ENCODE data around the gene DHTKD1. TPM values are rescaled to one million over a fixed set of nuclear protein-coding genes. Genes with fewer than 3 reads are reported as not detected.
A peak's percentile ranks its signal among the peaks of the same experiment; 100 is the strongest.

The DHTKD1 gene
- total RNA-seq, 6 experiments from 2014 or later = 65.8 to 166 (median 100) TPM

- 94% methylated on average over 4 of the region's 4 CpGs for WGBS (ENCODE audit: insufficient coverage, low coverage, low lambda C conversion rate, missing lambda C conversion rate)
- Histone ChIP-seq H3K36me3 (peaks cover 0 to 92% (median 32%) of the 10 kb centered on the region in 4 donors), H3K27ac (no peak overlapping the region), H3K4me1 (no peaks in the 10 kb centered on the region), H3K4me3 (no peak overlapping the region), H3K27me3 (no peaks in the 10 kb centered on the region), H3K9me3 (no peaks in the 10 kb centered on the region)
- DNase-seq = no peak
- TF ChIP-seq CTCF (IDR thresholded peaks at IDR 0.05) = no peak
- TF ChIP-seq POLR2A (IDR thresholded peaks at IDR 0.05) = no peak
- intact Hi-C loops (cut with DNase I) = no loop called here
- no peak for ATAC-seq
Observed at GRCh38 chr10:12098966-12099365, 30.2 kb downstream of the DHTKD1 start.

- peak in 2 of 4 donors; percentile 19 to 56 for ATAC-seq
- no peak for DNase-seq
- no peaks in the 10 kb centered on the region for H3K4me1 ChIP-seq
- no peak overlapping the region for H3K27ac ChIP-seq
- 36% methylated on average over 4 of the region's 4 CpGs for WGBS (ENCODE audit: insufficient coverage, low coverage, low lambda C conversion rate, missing lambda C conversion rate)
- no peaks in the 10 kb centered on the region for H3K27me3 ChIP-seq
- H3K9me3 ChIP-seq = no peaks in the 10 kb centered on the region
- intact Hi-C loops (cut with DNase I) = no loop called here
- H3K36me3 ChIP-seq = peaks cover 0 to 93% (median 39%) of the 10 kb centered on the region in 4 donors
- no peak for TF ChIP-seq CTCF (IDR thresholded peaks at IDR 0.05)
- TF ChIP-seq POLR2A (IDR thresholded peaks at IDR 0.05) = no peak
- no peak overlapping the region for H3K4me3 ChIP-seq
Observed at GRCh38 chr10:12103802-12104201, 35.0 kb downstream of the DHTKD1 start.

- ATAC-seq = no peak
- Histone ChIP-seq H3K27me3 (no peaks in the 10 kb centered on the region), H3K4me3 (no peak overlapping the region), H3K4me1 (no peaks in the 10 kb centered on the region), H3K9me3 (no peaks in the 10 kb centered on the region), H3K36me3 (peaks cover 0 to 95% (median 41%) of the 10 kb centered on the region in 4 donors), H3K27ac (no peak overlapping the region)
- TF ChIP-seq POLR2A (IDR thresholded peaks at IDR 0.05) (no peak), CTCF (IDR thresholded peaks at IDR 0.05) (no peak)
- intact Hi-C loops (cut with DNase I) = no loop called here
- WGBS (ENCODE audit: insufficient coverage, low coverage, low lambda C conversion rate, missing lambda C conversion rate) = 94% methylated on average over 14 of the region's 14 CpGs
- no peak for DNase-seq
Observed at GRCh38 chr10:12107781-12108180, 39.0 kb downstream of the DHTKD1 start.

- no peaks in the 10 kb centered on the region for H3K4me1 ChIP-seq
- WGBS (ENCODE audit: insufficient coverage, low coverage, low lambda C conversion rate, missing lambda C conversion rate) = 87% methylated on average over 4 of the region's 5 CpGs
- TF ChIP-seq CTCF (IDR thresholded peaks at IDR 0.05) (no peak), POLR2A (IDR thresholded peaks at IDR 0.05) (no peak)
- no peak overlapping the region for H3K27ac ChIP-seq
- no peak for ATAC-seq
- no peaks in the 10 kb centered on the region for H3K27me3 ChIP-seq
- intact Hi-C loops (cut with DNase I) = no loop called here
- DNase-seq = no peak
- no peak overlapping the region for H3K4me3 ChIP-seq
- no peaks in the 10 kb centered on the region for H3K9me3 ChIP-seq
- peaks cover 0 to 97% (median 47%) of the 10 kb centered on the region in 4 donors for H3K36me3 ChIP-seq
Observed at GRCh38 chr10:12109286-12109685, 40.5 kb downstream of the DHTKD1 start.

- DNase-seq (no peak), ATAC-seq (no peak)
- Histone ChIP-seq H3K9me3 (no peaks in the 10 kb centered on the region), H3K27me3 (no peaks in the 10 kb centered on the region), H3K4me1 (no peaks in the 10 kb centered on the region), H3K36me3 (peaks cover 0 to 89% (median 37%) of the 10 kb centered on the region in 4 donors), H3K27ac (no peak overlapping the region), H3K4me3 (no peak overlapping the region)
- intact Hi-C loops (cut with DNase I) = no loop called here
- no peak for TF ChIP-seq CTCF (IDR thresholded peaks at IDR 0.05)
- TF ChIP-seq POLR2A (IDR thresholded peaks at IDR 0.05) = no peak
Observed at GRCh38 chr10:12111528-12111927, 42.8 kb downstream of the DHTKD1 start.
